Measurements from ENCODE around the gene CDH1. TPM values are rescaled to one million over a fixed set of nuclear protein-coding genes. Genes with fewer than 3 reads are reported as not detected.
"Not testable (repeated sequence)": the region's sequence is repeated elsewhere in the genome, so short reads cannot be mapped to it uniquely, and the experiment has no call there.

Gene CDH1
- total RNA-seq: 0.93 and 1.3 TPM in 2 replicates

GRCh38 chr16:68737046-68737729 is at the start of gene CDH1:
CDH1 (plus strand) TSS chr16:68737292; CDS start chr16:68737416, 124 bp downstream.
- intact Hi-C loops (cut with micrococcal nuclease): loop anchor here (1.0 kb wide), 1 partner anchor 15 kb away; no protein-coding TSS in a partner anchor

- intact Hi-C loops (cut with micrococcal nuclease): no loop called here
These were observed 47.2 kb upstream of the CDH1 start for GRCh38 chr16:68689921-68690320.

GRCh38 chr16:68695575-68695974 is 41.5 kb upstream of the CDH1 start:
- intact Hi-C loops (cut with micrococcal nuclease): no loop called here

- intact Hi-C loops (cut with micrococcal nuclease): no loop called here
These were observed 40.6 kb upstream of the CDH1 start for GRCh38 chr16:68696514-68696913.

GRCh38 chr16:68698091-68698490 is 39.0 kb upstream of the CDH1 start:
- intact Hi-C loops (cut with micrococcal nuclease): no loop called here

- intact Hi-C loops (cut with micrococcal nuclease): no loop called here
These were observed 37.0 kb upstream of the CDH1 start for GRCh38 chr16:68700120-68700519.

GRCh38 chr16:68700831-68701230 is 36.3 kb upstream of the CDH1 start:
- intact Hi-C loops (cut with micrococcal nuclease): no loop called here

GRCh38 chr16:68704232-68704867 is 32.7 kb upstream of the CDH1 start:
- intact Hi-C loops (cut with micrococcal nuclease): loop anchor here (1.0 kb wide), 3 partner anchors 96 to 176 kb away; no protein-coding TSS in a partner anchor

- intact Hi-C loops (cut with micrococcal nuclease): no loop called here
These were observed 29.5 kb upstream of the CDH1 start for GRCh38 chr16:68707340-68708152.

GRCh38 chr16:68710211-68710610 is 26.9 kb upstream of the CDH1 start:
- intact Hi-C loops (cut with micrococcal nuclease): no loop called here

- intact Hi-C loops (cut with micrococcal nuclease): no loop called here
These were observed 25.5 kb upstream of the CDH1 start for GRCh38 chr16:68711421-68712139.

- intact Hi-C loops (cut with micrococcal nuclease): no loop called here
These were observed 23.7 kb upstream of the CDH1 start for GRCh38 chr16:68713361-68713760.

- intact Hi-C loops (cut with micrococcal nuclease): no loop called here
These were observed 21.6 kb upstream of the CDH1 start for GRCh38 chr16:68715471-68715870.

- intact Hi-C loops (cut with micrococcal nuclease): not testable (repeated sequence)
These were observed 20.6 kb upstream of the CDH1 start for GRCh38 chr16:68716516-68716915.

- intact Hi-C loops (cut with micrococcal nuclease): no loop called here
These were observed 19.4 kb upstream of the CDH1 start for GRCh38 chr16:68717684-68718083.

- intact Hi-C loops (cut with micrococcal nuclease): no loop called here
These were observed 18.5 kb upstream of the CDH1 start for GRCh38 chr16:68718590-68718989.

GRCh38 chr16:68719993-68720489 is 17.1 kb upstream of the CDH1 start:
- intact Hi-C loops (cut with micrococcal nuclease): loop anchor here (1.0 kb wide), 1 partner anchor 36 kb away; no protein-coding TSS in a partner anchor

- intact Hi-C loops (cut with micrococcal nuclease): no loop called here
These were observed 14.7 kb upstream of the CDH1 start for GRCh38 chr16:68722119-68723024.

- intact Hi-C loops (cut with micrococcal nuclease): no loop called here
These were observed 12.3 kb upstream of the CDH1 start for GRCh38 chr16:68724797-68725196.

GRCh38 chr16:68728523-68728922 is 8.6 kb upstream of the CDH1 start:
- intact Hi-C loops (cut with micrococcal nuclease): no loop called here

All from T-helper 1 cell treated with Interleukin-12 subunit alpha and Interleukin-12 subunit beta and Interleukin-4 antibody, amounts not matched to agents 30 ng/mL and 1 ng/mL, for 36 hours (primary cell).